Activated effector memory CD4-positive, alpha-beta T cell treated with anti-CD3 and anti-CD28 coated beads, Interleukin-2, amount 50 U/mL, for 16 hours (primary cell): ENCODE results near the gene UBE2L3.
"Not testable (repeated sequence)": the region's sequence is repeated elsewhere in the genome, so short reads cannot be mapped to it uniquely, and the experiment has no call there.

Experiments
- DNase-seq: peaks from one replicate; pipeline ENCODE4 v3.0.0-alpha.2; 2020

UBE2L3 gene

DNA sequence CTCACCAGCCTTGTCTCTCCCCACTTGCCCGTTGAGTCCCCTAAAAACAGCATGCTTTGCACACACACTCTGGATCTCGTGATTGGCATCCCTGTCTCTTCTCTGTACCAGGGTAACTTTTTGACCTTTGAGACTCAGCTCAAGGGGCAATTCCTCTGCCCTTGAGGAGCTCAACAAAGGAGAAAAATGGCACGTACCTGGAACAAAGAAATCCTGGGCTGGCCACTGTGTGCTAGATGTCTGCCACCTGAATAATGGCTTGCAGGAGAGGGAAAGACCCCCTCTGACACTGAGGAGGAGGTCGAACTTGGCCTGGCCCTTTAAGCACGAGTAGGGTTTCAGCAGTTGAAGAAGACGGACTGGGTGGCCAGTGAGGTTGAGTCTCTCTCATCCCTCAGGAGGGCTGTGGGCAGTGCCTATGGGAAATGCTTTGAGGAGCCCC, 5.8 kb downstream of the UBE2L3 start:
- no peak for DNase-seq

DNA sequence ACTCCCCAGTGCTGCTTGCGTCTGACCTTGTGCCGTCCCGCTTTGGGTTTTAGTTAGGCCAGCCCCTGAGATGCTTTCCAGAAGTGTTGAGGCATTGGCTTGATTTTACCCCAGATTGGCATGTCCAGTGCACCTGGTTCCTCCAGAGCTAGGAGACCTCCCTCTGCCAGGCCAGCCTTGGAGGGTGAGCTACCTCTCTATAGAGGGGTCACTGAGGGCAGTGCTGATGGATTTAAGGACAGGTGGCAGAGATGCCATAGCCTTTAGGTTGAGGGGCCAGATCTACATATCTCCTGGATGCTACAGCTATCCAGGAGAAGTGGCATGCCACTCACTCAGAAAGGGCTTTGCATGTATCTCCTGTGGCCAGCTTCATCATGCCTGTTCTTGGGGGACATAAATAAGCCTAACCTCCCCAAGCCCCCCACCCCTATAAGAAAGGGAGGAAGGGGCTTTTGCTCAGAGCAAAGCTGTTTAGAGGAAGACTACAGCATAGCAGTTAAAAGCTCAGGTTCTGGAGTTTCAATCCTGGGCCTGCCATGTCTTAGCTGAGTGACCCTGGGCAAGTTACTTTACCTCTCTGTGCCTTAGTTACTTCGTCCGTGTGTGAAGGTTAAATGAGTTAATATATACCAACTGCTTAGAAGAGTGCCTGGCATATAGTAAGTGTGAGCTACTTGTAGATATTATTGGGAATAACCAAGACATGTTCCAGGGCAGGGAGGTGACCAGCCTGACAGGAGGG, 6.4 kb downstream of the UBE2L3 start:
- no peak for DNase-seq

DNA sequence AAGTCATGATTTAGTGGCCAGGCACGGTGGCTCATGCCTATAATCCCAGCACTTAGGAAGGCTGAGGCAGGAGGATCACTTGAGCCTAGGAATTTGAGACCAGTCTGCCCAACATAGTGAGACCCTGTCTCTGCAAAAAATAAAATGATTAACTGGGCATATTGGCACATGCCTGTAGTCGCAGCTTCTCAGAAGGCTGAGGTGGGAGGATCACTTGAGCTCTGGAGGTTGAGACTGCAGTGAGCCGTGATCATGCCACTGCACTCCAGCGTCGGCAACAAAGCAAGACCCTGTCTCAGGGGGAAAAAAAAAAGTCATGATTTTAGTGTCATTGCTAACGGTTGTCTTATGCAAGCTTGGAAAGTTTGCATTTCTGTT, 11.9 kb downstream of the UBE2L3 start:
- no peak for DNase-seq

DNA sequence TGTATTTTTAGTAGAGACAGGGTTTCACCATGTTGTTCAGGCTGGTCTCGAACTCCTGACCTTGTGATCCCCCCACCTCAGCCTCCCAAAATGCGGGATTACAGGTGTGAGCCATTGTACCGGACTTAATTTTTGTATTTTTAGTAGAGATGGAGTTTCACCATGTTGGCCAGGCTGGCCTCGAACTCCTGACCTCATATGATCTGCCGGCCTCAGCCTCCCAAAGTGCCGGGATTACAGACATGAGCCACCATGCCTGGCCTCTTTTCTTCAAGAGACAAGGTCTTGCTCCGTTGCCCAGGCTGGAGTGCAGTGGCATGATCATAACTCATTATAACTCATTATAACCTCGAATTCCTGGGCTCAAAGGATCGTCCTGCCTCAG, 13.1 kb downstream of the UBE2L3 start:
- not testable (repeated sequence) for DNase-seq

DNA sequence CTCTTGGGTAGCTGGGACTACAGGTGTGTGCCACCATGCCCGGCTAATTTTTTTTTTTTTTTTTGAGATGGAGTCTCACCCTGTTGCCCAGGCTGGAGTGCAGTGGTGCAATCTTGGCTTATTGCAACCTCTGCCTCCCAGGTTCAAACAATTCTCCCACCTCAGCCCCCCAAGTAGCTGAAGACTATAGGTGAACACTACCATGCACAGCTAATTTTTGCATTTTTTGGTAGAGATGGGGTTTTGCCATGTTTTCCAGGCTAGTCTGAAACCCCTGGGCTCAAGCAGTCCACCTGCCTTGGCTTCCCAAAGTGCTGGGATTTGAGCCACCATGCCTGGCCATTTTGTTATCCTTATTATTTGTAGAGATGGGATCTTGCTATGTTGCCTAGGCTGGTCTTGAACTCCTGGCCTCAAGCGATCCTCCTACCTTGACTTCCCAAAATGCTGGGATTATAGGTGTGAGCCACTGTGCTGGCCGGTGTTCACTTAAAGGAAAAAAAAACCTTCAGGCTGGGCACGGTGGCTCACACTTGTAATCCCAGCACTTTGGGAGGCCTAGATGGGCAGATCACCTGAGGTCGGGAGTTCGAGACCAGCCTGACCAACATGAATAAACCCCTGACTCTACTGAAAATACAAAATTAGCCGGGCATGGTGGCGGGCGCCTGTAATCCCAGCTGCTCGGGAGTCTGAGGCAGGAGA, 13.6 kb downstream of the UBE2L3 start:
- not testable (repeated sequence) for DNase-seq

DNA sequence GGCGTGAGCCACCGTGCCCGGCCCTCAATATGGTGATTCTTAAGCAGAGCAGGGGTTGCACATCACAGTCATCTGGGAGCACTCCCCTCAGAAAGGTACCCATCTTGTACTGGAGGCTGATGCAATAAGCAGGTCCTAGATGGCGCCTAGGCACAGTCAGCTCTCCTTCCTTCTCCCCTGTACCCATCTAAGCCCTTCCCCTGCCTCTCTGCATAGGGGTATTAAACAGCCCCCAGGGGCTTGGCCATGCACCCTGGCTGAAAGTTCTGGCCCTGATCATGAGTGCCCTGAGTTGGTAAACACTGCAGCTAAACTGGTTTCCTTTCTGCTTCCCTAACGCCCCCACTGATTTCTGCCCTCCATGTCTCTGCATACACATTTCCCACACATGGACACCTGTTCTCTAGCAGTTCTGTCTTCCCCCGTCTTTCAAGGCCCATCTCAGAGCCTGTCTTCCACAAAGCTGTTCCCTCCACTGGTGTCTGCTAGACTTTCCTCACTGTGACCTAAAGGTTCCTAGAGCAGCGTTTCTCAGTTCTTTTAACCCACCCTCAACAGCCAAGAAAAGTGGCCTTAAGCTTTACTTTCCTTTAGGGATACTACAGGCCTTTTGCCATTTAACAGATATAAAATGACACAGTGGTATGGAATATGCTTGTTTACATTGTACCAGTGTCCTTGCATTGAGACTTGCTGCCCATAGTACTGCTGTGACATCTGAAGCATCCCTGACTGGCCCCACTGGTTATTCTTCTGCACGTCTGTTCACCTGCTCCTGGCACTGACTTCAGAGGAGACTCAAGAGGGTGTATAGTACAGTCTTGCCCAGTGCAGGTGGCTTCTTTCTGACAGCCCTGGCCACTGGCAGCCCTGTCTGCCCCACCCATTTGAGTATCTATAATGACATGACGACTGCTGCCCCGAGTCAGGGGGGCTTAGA, 15.6 kb downstream of the UBE2L3 start:
- no peak for DNase-seq

DNA sequence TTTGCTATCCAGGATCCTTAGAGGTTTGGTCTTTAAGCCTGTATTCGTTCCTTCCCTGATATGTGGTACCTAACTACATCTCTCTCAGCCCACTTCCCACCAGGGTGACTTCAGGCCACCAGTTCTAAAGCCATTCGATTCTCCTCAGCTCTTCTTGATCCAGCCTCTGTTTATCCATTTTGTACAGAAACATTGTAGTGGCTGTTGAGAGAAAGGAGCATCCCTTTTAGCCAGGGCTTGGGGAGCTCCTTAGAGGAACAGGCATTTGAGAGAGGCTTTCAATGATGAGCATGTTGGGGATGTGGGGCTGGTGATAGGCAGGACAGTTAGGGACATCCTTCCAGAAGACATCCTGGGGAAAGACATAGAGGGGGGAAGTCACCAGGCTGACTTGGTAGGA, 17.9 kb downstream of the UBE2L3 start:
- DNase-seq: no peak

DNA sequence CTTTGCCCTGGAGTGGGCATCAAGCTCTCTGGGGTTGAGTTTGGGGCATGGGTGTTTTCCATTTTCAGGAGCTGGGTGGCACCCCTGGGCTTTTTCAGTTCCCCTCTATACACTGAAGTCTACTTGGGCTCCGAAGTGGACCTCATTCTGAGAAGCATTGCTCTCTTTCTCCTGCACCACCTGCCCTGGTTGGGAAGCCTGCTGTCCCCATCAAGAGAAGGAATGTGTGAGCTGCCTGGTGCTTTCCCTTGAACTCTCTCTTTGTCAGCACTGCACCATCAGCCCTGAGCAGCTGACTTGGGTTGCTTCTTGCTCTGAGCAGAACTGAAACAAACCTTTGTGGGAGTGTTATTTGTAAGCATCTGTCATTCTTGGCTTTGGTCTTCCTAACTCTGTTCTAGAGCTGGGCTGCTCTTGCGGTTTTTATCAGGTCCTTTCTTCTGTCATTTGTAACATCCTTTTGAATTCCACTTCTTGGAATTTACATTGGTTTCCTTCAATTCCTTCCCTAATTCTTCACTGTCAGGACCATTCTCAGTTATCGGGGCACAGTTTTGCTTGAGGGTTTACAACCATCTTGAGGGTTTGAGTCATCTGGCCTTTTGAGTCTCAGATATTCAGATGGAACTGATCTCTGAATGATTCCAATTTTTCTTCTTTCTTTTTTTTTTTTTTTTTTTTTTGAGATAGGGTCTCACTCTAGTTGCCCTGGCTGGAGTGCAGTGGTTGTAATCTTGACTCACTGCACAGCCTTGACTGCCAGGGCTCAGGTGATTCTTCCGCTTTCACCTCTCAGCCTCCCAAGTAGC, 20.5 kb downstream of the UBE2L3 start:
- DNase-seq: peak; percentile 69

DNA sequence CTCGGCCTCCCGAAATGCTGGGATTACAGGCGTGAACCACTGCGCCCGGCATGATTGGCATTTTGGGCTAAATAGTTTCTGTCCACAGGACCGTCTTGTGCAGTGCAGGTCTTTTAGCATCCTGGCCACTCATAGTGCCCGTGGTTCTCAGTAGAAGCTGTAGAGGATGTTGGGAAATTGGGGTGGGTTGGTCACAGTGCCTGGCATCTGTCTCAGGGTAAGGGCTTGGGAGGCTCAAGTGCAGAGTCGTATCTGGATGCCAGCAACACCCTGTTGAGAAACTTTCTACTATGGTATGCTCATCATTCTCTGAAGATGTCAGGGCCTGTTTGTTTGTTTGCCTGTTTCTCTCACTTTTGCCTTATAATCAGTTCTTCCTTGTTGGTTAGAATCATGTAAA, 21.9 kb downstream of the UBE2L3 start:
- no peak for DNase-seq

DNA sequence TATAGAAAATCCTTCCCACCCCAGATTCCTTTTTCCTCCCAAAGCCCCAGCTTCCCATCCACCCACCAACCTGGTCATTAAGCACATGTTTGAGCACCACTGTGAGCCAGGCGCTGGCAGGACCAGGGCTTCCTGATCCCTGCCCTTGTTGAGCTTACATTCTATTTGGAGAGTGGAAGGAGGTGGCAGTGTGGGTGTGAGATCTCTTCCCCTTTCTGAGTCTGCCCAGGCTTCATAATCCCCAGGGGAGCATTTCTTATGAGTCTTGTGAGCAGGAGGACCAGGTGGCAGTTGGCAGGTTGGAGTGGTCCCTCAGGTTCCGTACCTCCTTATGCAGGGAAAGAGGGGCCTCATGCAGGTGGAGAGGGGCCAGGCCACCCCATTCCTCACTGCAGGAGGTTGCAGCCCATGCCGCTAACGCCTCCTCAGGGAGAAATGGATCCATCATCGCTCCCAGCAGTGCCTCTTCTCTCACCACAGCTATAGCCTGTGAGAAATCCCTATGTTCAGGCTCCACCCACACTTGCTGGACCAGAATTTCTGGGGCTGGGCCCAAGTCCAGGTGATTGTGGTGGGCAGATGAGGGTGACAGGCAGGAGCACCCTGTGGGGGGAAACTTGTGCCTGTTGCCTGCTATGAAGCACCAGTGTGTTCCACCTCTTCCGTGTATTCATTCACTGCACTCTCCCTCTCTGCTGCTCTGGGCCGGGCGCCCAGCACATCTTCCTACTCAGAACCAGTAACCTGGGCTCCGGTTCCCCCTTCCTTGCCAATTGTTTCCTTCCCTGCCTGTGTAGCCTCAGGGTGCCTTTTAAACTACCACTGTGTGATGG, 23.5 kb downstream of the UBE2L3 start:
- DNase-seq: no peak

DNA sequence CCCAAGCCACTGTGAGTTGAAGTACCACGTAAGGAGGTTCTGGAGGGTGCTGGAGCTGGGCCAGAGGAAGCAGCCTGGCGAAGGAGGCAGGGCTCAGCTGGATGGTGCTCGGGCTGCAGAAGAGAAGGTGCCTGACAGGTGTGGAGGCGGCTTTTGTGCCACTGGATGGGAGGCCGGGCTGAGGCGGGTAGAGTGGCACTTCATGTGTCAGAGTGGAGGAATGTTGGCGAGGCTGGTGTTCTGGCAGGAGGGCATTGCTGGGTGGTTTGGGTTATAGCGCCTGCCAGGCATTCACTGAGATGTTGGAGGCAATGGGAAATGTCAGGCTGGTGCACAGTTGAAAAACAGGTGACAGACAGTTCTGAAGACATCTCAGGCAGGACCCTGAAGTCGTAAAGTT, 24.2 kb downstream of the UBE2L3 start:
- no peak for DNase-seq

DNA sequence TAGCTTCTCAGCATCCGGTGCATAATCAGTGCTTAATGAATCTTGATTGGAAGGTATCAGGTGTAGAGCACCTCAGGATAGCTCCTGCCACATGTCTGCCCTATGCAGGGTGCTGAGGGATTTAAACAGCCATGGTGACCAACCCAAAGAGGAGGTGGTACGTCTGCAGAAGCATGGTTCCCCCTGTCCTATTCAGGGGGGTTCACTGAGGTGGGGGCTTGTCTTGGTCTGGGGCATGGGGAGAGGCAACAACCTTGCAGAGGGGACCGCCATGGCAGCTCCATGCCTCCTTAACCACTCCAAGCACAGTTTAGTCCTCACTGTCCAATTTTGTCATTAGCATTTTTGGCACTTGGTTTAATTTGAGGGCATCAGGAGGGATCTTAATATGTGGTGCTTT, 24.9 kb downstream of the UBE2L3 start:
- no peak for DNase-seq

DNA sequence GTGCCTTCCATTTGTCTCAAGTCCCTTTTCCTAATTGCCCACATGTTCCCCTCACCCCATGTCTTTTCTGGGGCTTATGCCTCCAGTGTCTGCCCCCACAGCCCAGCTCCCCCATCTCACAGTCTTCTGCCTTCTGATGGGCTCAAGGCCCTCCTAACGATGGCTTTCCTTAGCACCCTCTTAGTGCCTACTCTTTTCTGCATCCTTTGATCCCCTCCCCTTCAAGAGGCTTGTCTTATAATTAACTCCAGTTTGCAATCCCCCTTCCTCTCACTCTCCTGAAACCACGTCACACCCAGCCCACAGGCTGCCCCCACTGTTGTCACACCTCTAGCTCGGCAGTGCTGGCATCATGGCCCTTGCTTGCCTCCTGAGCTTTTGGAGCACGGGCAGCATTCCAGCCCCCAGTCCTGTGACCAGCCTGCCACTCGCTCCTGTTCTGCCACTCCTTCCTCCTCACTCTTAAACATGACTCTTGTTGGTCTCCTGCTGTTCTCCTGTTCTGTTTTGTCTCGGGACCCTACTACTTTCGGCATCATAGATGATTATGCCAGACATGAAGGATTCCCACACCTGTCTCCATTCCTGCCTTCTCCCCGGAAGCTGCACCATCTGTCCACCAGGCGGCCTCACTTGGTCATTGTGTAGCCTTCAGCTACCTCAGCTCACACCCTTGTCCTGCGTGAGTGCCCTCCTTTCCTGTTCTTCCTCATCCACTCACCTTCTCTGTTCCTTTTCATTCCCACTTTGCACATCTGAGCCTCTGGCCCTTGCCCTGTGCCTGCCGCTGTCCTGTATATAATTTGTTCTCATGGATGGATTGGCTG, 26.1 kb downstream of the UBE2L3 start:
- no peak for DNase-seq

DNA sequence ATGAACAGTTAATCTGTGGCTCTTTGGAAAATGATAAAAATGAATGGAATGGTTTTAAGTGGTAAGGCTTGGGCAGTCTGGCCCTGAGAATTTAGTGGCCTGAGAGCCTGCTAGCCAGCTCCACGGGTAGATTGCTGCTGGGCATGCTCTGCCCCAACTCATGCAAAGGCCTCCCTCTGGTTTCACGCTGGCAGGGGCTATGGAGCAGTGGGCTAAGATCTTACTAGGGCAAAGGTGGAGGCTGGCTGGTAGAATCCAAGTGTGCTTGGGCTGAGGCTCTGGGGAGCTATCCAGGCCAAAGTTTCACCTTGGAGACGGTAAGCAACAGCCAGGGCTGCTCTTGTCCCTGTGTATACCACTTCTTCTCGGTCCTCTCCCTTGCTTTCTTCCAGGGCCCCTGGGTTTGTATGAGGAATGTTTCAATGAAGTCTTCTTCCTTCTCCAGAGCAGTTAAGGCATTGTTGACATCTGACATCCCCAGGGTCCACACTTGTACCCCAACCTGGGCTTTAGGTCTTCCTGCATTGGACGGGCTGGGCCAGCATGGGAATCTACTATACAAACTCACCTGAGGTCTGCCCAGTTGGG, 27.4 kb downstream of the UBE2L3 start:
- no peak for DNase-seq

DNA sequence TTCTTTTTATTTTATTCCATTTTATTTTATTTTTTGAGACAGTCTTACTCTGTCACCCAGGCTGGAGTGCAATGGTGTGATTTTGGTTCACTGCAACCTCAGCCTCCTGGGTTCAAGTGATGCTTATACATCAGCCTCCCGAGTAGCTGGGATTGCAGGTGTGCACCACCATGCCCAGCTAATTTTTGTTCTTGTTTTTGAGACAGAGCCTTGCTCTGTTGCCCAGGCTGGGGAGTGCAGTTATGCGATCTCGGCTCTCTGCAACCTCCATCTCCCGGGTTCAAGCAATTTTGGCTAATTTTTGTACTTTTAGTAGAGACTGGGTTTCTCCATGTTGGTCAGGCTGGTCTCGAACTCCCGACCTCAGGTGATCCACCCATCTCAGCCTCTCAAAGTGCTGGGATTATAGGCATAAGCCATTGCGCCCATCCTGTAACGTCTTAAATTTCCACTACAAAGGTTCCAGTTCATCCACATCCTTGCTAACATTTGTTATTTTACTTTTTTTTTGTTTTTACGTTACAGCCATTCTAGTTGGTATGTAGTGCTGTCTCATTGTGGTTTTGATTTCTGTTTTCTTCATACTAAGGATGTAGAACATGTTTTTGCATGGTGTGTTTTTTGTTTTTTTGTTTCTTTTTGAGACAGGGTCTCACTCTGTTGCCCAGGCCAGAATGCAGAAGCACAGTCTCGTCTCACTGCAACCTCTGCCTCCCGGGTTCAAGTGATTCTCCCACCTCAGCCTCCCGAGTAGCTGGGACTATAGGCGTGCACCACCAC, 29.0 kb downstream of the UBE2L3 start:
- not testable (repeated sequence) for DNase-seq

DNA sequence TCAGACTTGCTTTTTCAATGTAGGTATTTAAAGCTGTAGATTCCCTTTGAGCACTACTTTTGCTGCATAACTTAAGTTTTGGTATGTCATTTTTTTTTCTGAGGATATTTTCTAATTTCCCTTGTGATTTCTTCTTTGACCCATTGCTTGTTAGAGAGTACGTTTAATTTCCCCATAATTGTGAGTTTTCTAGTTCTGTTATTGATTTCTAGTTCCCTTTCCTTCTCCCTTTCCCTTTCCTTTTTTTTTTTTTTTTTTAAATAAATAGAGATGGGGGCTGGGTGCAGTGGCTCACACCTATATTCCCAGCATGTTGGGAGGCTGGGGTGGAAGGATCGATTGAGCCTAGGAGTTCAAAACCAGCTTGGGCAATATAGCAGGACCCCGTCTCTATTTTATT, 30.8 kb downstream of the UBE2L3 start:
- DNase-seq: no peak

DNA sequence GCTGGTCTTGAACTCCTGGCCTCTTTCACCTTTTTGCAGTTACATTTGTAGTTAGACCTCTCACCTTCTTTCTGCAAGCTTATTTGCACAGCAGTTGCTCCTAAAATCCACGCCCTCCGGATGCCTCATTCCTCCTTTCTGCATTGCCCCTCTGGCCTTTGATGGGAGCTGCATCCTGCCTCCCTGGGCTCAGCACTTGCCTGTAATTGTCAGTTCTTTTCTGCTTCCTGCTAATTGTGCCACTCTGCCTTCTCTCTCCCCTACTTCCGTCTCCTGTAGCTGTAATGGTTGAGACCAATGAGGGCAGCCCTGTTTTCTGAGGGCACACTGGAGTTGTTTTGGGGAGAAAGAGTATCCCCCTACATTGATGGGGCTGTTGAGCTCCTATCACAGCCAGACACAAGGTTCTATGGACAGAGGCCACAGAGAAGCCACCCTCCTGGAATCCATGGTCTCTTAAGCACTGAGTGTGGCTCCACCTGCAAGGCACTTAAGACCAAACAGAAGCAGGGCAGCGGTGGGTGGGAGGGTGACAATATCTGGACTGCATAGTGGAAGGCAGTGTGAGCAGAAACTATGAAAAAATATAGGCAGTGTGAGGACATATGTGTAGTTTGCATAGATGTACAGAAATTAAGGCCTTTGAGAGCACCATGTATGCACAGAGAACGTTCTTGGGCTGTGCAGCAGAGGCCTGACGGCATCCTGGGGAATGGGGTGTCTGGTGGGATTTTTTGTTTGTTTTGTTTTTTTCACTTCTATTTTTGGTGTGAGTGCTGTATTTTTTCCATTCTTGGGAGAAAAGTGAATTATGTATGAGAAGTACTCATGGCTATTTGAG, 31.8 kb downstream of the UBE2L3 start:
- no peak for DNase-seq

DNA sequence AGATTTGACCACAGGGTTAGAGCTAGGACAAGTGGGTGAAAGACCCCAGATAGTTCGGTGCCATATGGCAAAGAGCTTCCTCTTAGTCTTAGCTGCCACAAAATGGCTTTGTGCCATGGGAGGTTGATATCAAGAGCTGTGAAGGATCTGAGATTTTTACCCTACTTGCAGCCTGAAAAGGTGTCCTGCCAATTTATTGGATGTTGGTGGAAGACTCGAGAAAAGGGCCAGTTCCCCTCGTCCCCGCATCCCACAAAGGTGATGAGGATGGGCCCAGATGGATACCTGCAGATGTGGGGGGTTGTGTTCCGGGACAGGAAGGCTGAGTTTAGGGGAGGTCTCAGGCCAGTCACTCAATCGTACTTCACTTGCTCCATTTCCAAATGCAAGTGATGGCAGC, 35.1 kb downstream of the UBE2L3 start:
- DNase-seq: no peak

DNA sequence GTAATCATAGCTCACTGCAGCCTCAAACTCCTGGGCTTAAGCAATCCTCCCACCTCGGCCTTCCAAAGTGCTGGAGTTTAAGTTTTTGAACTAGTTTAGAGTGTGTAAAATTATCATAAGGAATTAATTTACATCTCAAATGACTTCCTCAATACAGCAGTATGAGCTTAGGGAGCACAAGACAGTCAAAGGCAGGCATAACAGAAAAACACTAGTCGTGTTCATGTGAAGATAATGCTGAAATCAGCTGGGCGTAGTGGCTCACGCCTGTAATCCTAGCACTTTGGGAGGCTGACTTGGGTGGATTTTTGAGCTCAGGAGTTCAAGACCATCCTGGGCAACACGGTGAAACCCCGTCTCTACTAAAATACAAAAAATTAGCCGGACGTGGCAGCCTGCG, 36.5 kb downstream of the UBE2L3 start:
- no peak for DNase-seq
